ENCODE results near the gene MBIP. TPM values are rescaled to one million over a fixed set of nuclear protein-coding genes. Genes with fewer than 3 reads are reported as not detected.

The MBIP gene
- total RNA-seq, 1 donor from 2014 or later: 22.3 TPM

GRCh38 chr14:36361210-36361853 lies 40.9 kb upstream of the MBIP start:
- no peak for DNase-seq (ENCODE audit: low read depth)
- no peaks in the 10 kb centered on the region for H3K4me1 ChIP-seq (ENCODE audit: insufficient read depth, low read length)
- no peak overlapping the region for H2AFZ ChIP-seq (ENCODE audit: low read depth, low read length)
- no peak overlapping the region for H3K9ac ChIP-seq (ENCODE audit: low read length)
- no peaks in the 10 kb centered on the region for H3K36me3 ChIP-seq (ENCODE audit: insufficient read depth, low read length)
- no peak for FAIRE-seq
- H3K79me2 ChIP-seq (ENCODE audit: insufficient read depth, low read length): no peaks in the 10 kb centered on the region
- no peaks in the 10 kb centered on the region for H3K27me3 ChIP-seq (ENCODE audit: insufficient read depth, low read length)
- Mint-ChIP-seq H3K27me3 (ENCODE audit: low read depth, unreplicated experiment) (no peaks in the 10 kb centered on the region), H3K27ac (ENCODE audit: unreplicated experiment) (no peak overlapping the region), H3K4me3 (ENCODE audit: unreplicated experiment) (no peak overlapping the region), H3K4me1 (ENCODE audit: low read depth, unreplicated experiment) (no peaks in the 10 kb centered on the region), H3K36me3 (ENCODE audit: low read depth, unreplicated experiment) (no peaks in the 10 kb centered on the region), H3K9me3 (ENCODE audit: unreplicated experiment) (peaks cover 7% of the 10 kb centered on the region)
- TF ChIP-seq, protein P1, sequence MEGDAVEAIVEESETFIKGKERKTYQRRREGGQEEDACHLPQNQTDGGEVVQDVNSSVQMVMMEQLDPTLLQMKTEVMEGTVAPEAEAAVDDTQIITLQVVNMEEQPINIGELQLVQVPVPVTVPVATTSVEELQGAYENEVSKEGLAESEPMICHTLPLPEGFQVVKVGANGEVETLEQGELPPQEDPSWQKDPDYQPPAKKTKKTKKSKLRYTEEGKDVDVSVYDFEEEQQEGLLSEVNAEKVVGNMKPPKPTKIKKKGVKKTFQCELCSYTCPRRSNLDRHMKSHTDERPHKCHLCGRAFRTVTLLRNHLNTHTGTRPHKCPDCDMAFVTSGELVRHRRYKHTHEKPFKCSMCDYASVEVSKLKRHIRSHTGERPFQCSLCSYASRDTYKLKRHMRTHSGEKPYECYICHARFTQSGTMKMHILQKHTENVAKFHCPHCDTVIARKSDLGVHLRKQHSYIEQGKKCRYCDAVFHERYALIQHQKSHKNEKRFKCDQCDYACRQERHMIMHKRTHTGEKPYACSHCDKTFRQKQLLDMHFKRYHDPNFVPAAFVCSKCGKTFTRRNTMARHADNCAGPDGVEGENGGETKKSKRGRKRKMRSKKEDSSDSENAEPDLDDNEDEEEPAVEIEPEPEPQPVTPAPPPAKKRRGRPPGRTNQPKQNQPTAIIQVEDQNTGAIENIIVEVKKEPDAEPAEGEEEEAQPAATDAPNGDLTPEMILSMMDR (IDR thresholded peaks at IDR 0.05; ENCODE audit: insufficient read depth, low read depth, low read length): no peak
- no peak for TF ChIP-seq EZH2 (IDR thresholded peaks at IDR 0.05; ENCODE audit: insufficient read depth, low read length)
- no peak overlapping the region for H3K27ac ChIP-seq (ENCODE audit: low read depth, low read length)
- no peaks in the 10 kb centered on the region for H3K9me3 ChIP-seq (ENCODE audit: insufficient read depth, low read depth, low read length)
- H4K20me1 ChIP-seq (ENCODE audit: insufficient read depth, low read length): no peaks in the 10 kb centered on the region
- H3K4me3 ChIP-seq (ENCODE audit: insufficient read depth, low read depth, low read length): no peak overlapping the region
- H3K4me2 ChIP-seq (ENCODE audit: low read length): no peak overlapping the region

DNA sequence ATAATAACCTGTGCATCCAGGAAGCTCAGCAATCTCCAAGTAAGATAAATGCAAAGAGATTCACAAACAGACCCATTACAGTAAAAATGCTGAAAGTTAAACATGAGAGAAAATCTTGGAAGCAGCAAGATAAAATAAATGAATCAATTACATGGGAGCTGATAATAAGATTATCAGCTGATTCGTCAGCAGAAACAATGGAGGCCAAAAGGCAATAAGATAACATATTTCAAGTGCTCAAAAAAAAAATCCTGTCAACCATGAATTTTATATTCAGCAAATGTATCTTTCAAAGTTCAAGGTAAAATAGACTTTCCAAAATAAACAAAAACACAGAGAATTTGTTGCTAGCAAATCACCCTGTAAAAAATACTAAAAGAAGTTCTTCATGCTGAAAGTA lies 36.4 kb upstream of the MBIP start:
- Histone ChIP-seq H4K20me1 (ENCODE audit: insufficient read depth, low read length) (no peaks in the 10 kb centered on the region), H3K36me3 (ENCODE audit: insufficient read depth, low read length) (no peaks in the 10 kb centered on the region), H3K79me2 (ENCODE audit: insufficient read depth, low read length) (no peaks in the 10 kb centered on the region), H3K4me2 (ENCODE audit: low read length) (no peak overlapping the region), H3K9ac (ENCODE audit: low read length) (no peak overlapping the region), H3K4me1 (ENCODE audit: insufficient read depth, low read length) (no peaks in the 10 kb centered on the region), H3K4me3 (ENCODE audit: insufficient read depth, low read depth, low read length) (no peak overlapping the region), H3K9me3 (ENCODE audit: insufficient read depth, low read depth, low read length) (peaks cover 4% of the 10 kb centered on the region), H3K27ac (ENCODE audit: low read depth, low read length) (no peak overlapping the region), H2AFZ (ENCODE audit: low read depth, low read length) (no peak overlapping the region), H3K27me3 (ENCODE audit: insufficient read depth, low read length) (no peaks in the 10 kb centered on the region)
- DNase-seq (ENCODE audit: low read depth) (no peak), FAIRE-seq (no peak)
- Mint-ChIP-seq H3K27me3 (ENCODE audit: low read depth, unreplicated experiment) (no peaks in the 10 kb centered on the region), H3K4me3 (ENCODE audit: unreplicated experiment) (no peak overlapping the region), H3K9me3 (ENCODE audit: unreplicated experiment) (peaks cover 20% of the 10 kb centered on the region), H3K36me3 (ENCODE audit: low read depth, unreplicated experiment) (no peaks in the 10 kb centered on the region), H3K4me1 (ENCODE audit: low read depth, unreplicated experiment) (no peaks in the 10 kb centered on the region), H3K27ac (ENCODE audit: unreplicated experiment) (no peak overlapping the region)
- TF ChIP-seq, protein P1 (IDR thresholded peaks at IDR 0.05; ENCODE audit: insufficient read depth, low read depth, low read length): no peak
- TF ChIP-seq EZH2 (IDR thresholded peaks at IDR 0.05; ENCODE audit: insufficient read depth, low read length): no peak

DNA sequence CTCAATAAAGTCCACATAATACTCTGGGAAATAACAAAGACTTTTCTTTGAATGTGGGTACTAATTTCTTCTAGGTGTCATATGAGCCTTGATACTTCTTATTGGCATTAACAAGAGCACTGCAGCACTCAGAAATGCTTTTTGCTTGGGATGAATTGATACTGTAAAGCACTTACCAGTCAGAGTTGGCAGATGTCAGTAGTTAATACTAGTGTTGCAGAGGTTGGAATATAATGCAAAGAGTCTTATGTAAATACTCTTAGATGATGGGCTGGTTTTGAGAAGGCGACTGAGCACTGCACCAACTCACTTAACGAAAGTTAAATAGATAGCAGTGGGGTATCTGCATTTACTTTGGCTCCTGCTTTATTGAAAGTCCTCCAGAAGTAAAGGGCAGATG lies 25.6 kb upstream of the MBIP start:
- Histone ChIP-seq H3K4me1 (ENCODE audit: insufficient read depth, low read length) (no peaks in the 10 kb centered on the region), H2AFZ (ENCODE audit: low read depth, low read length) (no peak overlapping the region), H3K79me2 (ENCODE audit: insufficient read depth, low read length) (no peaks in the 10 kb centered on the region), H3K27ac (ENCODE audit: low read depth, low read length) (no peak overlapping the region), H3K36me3 (ENCODE audit: insufficient read depth, low read length) (no peaks in the 10 kb centered on the region), H3K9me3 (ENCODE audit: insufficient read depth, low read depth, low read length) (no peaks in the 10 kb centered on the region), H3K4me2 (ENCODE audit: low read length) (no peak overlapping the region), H3K9ac (ENCODE audit: low read length) (no peak overlapping the region), H4K20me1 (ENCODE audit: insufficient read depth, low read length) (no peaks in the 10 kb centered on the region), H3K27me3 (ENCODE audit: insufficient read depth, low read length) (no peaks in the 10 kb centered on the region), H3K4me3 (ENCODE audit: insufficient read depth, low read depth, low read length) (no peak overlapping the region)
- FAIRE-seq: no peak
- no peak overlapping the region for H3K27ac Mint-ChIP-seq (ENCODE audit: unreplicated experiment)
- H3K4me1 Mint-ChIP-seq (ENCODE audit: low read depth, unreplicated experiment): no peaks in the 10 kb centered on the region
- no peaks in the 10 kb centered on the region for H3K27me3 Mint-ChIP-seq (ENCODE audit: low read depth, unreplicated experiment)
- no peaks in the 10 kb centered on the region for H3K9me3 Mint-ChIP-seq (ENCODE audit: unreplicated experiment)
- H3K36me3 Mint-ChIP-seq (ENCODE audit: low read depth, unreplicated experiment): no peaks in the 10 kb centered on the region
- H3K4me3 Mint-ChIP-seq (ENCODE audit: unreplicated experiment): no peak overlapping the region
- TF ChIP-seq, protein P1 (IDR thresholded peaks at IDR 0.05; ENCODE audit: insufficient read depth, low read depth, low read length): no peak
- TF ChIP-seq EZH2 (IDR thresholded peaks at IDR 0.05; ENCODE audit: insufficient read depth, low read length): no peak
- no peak for DNase-seq (ENCODE audit: low read depth)

Data from astrocyte (in vitro differentiated cells and primary cell).